ENCODE data around the gene ITGA1. TPM values are rescaled to one million over a fixed set of nuclear protein-coding genes. Genes with fewer than 3 reads are reported as not detected.

Gene ITGA1
- total and polyA plus RNA-seq, 2 of the 8 experiments (the other 6 are each of a cell fraction or from before 2014, with no cell fraction given), result 2.3 to 9.0 TPM

- TF ChIP-seq, protein P1, sequence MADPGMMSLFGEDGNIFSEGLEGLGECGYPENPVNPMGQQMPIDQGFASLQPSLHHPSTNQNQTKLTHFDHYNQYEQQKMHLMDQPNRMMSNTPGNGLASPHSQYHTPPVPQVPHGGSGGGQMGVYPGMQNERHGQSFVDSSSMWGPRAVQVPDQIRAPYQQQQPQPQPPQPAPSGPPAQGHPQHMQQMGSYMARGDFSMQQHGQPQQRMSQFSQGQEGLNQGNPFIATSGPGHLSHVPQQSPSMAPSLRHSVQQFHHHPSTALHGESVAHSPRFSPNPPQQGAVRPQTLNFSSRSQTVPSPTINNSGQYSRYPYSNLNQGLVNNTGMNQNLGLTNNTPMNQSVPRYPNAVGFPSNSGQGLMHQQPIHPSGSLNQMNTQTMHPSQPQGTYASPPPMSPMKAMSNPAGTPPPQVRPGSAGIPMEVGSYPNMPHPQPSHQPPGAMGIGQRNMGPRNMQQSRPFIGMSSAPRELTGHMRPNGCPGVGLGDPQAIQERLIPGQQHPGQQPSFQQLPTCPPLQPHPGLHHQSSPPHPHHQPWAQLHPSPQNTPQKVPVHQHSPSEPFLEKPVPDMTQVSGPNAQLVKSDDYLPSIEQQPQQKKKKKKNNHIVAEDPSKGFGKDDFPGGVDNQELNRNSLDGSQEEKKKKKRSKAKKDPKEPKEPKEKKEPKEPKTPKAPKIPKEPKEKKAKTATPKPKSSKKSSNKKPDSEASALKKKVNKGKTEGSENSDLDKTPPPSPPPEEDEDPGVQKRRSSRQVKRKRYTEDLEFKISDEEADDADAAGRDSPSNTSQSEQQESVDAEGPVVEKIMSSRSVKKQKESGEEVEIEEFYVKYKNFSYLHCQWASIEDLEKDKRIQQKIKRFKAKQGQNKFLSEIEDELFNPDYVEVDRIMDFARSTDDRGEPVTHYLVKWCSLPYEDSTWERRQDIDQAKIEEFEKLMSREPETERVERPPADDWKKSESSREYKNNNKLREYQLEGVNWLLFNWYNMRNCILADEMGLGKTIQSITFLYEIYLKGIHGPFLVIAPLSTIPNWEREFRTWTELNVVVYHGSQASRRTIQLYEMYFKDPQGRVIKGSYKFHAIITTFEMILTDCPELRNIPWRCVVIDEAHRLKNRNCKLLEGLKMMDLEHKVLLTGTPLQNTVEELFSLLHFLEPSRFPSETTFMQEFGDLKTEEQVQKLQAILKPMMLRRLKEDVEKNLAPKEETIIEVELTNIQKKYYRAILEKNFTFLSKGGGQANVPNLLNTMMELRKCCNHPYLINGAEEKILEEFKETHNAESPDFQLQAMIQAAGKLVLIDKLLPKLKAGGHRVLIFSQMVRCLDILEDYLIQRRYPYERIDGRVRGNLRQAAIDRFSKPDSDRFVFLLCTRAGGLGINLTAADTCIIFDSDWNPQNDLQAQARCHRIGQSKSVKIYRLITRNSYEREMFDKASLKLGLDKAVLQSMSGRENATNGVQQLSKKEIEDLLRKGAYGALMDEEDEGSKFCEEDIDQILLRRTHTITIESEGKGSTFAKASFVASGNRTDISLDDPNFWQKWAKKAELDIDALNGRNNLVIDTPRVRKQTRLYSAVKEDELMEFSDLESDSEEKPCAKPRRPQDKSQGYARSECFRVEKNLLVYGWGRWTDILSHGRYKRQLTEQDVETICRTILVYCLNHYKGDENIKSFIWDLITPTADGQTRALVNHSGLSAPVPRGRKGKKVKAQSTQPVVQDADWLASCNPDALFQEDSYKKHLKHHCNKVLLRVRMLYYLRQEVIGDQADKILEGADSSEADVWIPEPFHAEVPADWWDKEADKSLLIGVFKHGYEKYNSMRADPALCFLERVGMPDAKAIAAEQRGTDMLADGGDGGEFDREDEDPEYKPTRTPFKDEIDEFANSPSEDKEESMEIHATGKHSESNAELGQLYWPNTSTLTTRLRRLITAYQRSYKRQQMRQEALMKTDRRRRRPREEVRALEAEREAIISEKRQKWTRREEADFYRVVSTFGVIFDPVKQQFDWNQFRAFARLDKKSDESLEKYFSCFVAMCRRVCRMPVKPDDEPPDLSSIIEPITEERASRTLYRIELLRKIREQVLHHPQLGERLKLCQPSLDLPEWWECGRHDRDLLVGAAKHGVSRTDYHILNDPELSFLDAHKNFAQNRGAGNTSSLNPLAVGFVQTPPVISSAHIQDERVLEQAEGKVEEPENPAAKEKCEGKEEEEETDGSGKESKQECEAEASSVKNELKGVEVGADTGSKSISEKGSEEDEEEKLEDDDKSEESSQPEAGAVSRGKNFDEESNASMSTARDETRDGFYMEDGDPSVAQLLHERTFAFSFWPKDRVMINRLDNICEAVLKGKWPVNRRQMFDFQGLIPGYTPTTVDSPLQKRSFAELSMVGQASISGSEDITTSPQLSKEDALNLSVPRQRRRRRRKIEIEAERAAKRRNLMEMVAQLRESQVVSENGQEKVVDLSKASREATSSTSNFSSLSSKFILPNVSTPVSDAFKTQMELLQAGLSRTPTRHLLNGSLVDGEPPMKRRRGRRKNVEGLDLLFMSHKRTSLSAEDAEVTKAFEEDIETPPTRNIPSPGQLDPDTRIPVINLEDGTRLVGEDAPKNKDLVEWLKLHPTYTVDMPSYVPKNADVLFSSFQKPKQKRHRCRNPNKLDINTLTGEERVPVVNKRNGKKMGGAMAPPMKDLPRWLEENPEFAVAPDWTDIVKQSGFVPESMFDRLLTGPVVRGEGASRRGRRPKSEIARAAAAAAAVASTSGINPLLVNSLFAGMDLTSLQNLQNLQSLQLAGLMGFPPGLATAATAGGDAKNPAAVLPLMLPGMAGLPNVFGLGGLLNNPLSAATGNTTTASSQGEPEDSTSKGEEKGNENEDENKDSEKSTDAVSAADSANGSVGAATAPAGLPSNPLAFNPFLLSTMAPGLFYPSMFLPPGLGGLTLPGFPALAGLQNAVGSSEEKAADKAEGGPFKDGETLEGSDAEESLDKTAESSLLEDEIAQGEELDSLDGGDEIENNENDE (IDR thresholded peaks at IDR 0.05; ENCODE audit: insufficient replicate concordance, low read length), result no peak
- TF ChIP-seq HDAC2 (IDR thresholded peaks at IDR 0.05; ENCODE audit: borderline replicate concordance in 1 of 2, low read depth in 2 of 2, low read length in 2 of 2), result no peak
These were observed 200.1 kb downstream of the ITGA1 start (continued) for GRCh38 chr5:52987711-52988331.
